ENCODE data around the gene GPC6.

DNA sequence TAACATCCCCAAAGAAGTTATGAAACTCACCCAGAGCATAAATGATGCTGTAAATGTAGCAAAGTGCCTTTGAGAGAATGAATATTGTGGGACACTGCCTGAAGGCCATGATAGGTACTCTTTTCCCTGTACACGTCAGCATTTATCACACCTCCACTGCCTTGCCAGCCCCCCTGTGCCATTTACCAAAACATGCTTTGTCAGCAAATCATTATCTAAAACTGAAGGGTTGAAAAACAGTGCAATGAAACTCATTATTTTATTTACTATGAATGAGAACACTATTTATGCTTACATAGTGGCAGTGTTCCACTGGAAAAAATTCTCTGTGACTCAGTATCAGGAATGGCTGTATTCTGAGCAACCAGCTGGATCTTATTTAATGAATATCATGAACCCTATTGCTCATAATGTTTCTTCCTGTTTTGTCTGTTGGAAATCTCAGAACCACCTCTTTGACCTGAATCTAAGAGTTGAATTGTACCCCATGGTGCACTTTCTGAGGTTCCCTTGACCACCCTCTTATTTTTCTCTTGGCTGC lies 688.7 kb downstream of the GPC6 start:
- TF ChIP-seq POLR2AphosphoS5 (IDR thresholded peaks at IDR 0.05; ENCODE audit: low read depth, low read length) (no peak), POLR2A (IDR thresholded peaks at IDR 0.05; ENCODE audit: borderline replicate concordance, extremely low read depth, insufficient read depth, insufficient read length) (no peak), SP1 (IDR thresholded peaks at IDR 0.05; ENCODE audit: low read depth) (no peak), ZNF274 (IDR thresholded peaks at IDR 0.05; ENCODE audit: low read depth, low read length) (no peak), CEBPB (IDR thresholded peaks at IDR 0.05; ENCODE audit: low read depth) (no peak), EGR1 (IDR thresholded peaks at IDR 0.05; ENCODE audit: low read depth) (no peak), ATF3 (IDR thresholded peaks at IDR 0.05) (no peak), EZH2 (IDR thresholded peaks at IDR 0.05) (no peak), EZH2phosphoT487 (IDR thresholded peaks at IDR 0.05; ENCODE audit: borderline replicate concordance) (no peak)
- TF ChIP-seq, protein P1, sequence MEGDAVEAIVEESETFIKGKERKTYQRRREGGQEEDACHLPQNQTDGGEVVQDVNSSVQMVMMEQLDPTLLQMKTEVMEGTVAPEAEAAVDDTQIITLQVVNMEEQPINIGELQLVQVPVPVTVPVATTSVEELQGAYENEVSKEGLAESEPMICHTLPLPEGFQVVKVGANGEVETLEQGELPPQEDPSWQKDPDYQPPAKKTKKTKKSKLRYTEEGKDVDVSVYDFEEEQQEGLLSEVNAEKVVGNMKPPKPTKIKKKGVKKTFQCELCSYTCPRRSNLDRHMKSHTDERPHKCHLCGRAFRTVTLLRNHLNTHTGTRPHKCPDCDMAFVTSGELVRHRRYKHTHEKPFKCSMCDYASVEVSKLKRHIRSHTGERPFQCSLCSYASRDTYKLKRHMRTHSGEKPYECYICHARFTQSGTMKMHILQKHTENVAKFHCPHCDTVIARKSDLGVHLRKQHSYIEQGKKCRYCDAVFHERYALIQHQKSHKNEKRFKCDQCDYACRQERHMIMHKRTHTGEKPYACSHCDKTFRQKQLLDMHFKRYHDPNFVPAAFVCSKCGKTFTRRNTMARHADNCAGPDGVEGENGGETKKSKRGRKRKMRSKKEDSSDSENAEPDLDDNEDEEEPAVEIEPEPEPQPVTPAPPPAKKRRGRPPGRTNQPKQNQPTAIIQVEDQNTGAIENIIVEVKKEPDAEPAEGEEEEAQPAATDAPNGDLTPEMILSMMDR (IDR thresholded peaks at IDR 0.05 in 2 of 3, conservative IDR thresholded peaks at IDR 0.05 in 1 of 3; ENCODE audit: borderline replicate concordance in 1 of 3, insufficient read depth in 1 of 3, low read depth in 2 of 3, low read length in 2 of 3) = no peak
- TF ChIP-seq, protein P2, sequence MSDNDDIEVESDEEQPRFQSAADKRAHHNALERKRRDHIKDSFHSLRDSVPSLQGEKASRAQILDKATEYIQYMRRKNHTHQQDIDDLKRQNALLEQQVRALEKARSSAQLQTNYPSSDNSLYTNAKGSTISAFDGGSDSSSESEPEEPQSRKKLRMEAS (IDR thresholded peaks at IDR 0.05) = no peak
